ENCODE data around the gene CEP162.
"Not testable (repeated sequence)": the region's sequence is repeated elsewhere in the genome, so short reads cannot be mapped to it uniquely, and the experiment has no call there.

Gene CEP162

GRCh38 chr6:84156306-84156705 lies 71.1 kb downstream of the CEP162 start:
- no peak for DNase-seq (ENCODE audit: low read depth in 3 of 3)

GRCh38 chr6:84151669-84152068 lies 75.8 kb downstream of the CEP162 start:
- no peak for DNase-seq (ENCODE audit: low read depth in 3 of 3)

GRCh38 chr6:84150705-84151104 lies 76.7 kb downstream of the CEP162 start:
- DNase-seq (ENCODE audit: low read depth in 3 of 3): no peak

- no peak for DNase-seq (ENCODE audit: low read depth in 3 of 3)
These were observed 85.9 kb downstream of the CEP162 start for GRCh38 chr6:84141521-84141920.

GRCh38 chr6:84139311-84139710 lies 88.1 kb downstream of the CEP162 start:
- DNase-seq (ENCODE audit: low read depth in 3 of 3): no peak

- DNase-seq (ENCODE audit: low read depth in 3 of 3): no peak
These were observed 89.4 kb downstream of the CEP162 start for GRCh38 chr6:84137989-84138575.

GRCh38 chr6:84137051-84137375 lies 90.4 kb downstream of the CEP162 start:
- no peak for DNase-seq (ENCODE audit: low read depth in 3 of 3)

GRCh38 chr6:84136364-84137050 lies 90.9 kb downstream of the CEP162 start:
- no peak for DNase-seq (ENCODE audit: low read depth in 3 of 3)

GRCh38 chr6:84135291-84135690 lies 92.2 kb downstream of the CEP162 start:
- no peak for DNase-seq (ENCODE audit: low read depth in 3 of 3)

- DNase-seq (ENCODE audit: low read depth in 3 of 3): not testable (repeated sequence)
These were observed 94.1 kb downstream of the CEP162 start for GRCh38 chr6:84133385-84133784.

- DNase-seq (ENCODE audit: low read depth in 3 of 3): not testable (repeated sequence)
These were observed 97.9 kb downstream of the CEP162 start for GRCh38 chr6:84129588-84129987.

- DNase-seq (ENCODE audit: low read depth in 3 of 3): no peak
These were observed 104.3 kb downstream of the CEP162 start for GRCh38 chr6:84123186-84123585.

- DNase-seq (ENCODE audit: low read depth in 3 of 3): no peak
These were observed 108.2 kb downstream of the CEP162 start for GRCh38 chr6:84119277-84119676.

GRCh38 chr6:84118191-84118590 lies 109.3 kb downstream of the CEP162 start:
- no peak for DNase-seq (ENCODE audit: low read depth in 3 of 3)

GRCh38 chr6:84114933-84115594 lies 112.4 kb downstream of the CEP162 start:
- not testable (repeated sequence) for DNase-seq (ENCODE audit: low read depth in 3 of 3)

- not testable (repeated sequence) for DNase-seq (ENCODE audit: low read depth in 3 of 3)
These were observed 116.1 kb downstream of the CEP162 start for GRCh38 chr6:84111351-84111750.

- no peak for DNase-seq (ENCODE audit: low read depth in 3 of 3)
These were observed 119.9 kb downstream of the CEP162 start for GRCh38 chr6:84107495-84107894.

- DNase-seq (ENCODE audit: low read depth in 3 of 3): not testable (repeated sequence)
These were observed 122.1 kb downstream of the CEP162 start for GRCh38 chr6:84105215-84105924.

- DNase-seq (ENCODE audit: low read depth in 3 of 3): no peak
These were observed 124.4 kb downstream of the CEP162 start for GRCh38 chr6:84103029-84103428.

GRCh38 chr6:84095156-84095555 lies 132.3 kb downstream of the CEP162 start:
- DNase-seq (ENCODE audit: low read depth in 3 of 3): no peak

GRCh38 chr6:84093441-84094435 lies 133.7 kb downstream of the CEP162 start:
- no peak for DNase-seq (ENCODE audit: low read depth in 3 of 3)

Data from stimulated activated CD4-positive, alpha-beta T cell treated with anti-CD3 and anti-CD28 coated beads, TNF-alpha, amount 100 ng/mL, for 48 hours (primary cell).